GM19324 (cell line): ENCODE results near the gene SLC44A5.
"Not testable (repeated sequence)": the region's sequence is repeated elsewhere in the genome, so short reads cannot be mapped to it uniquely, and the experiment has no call there.

Experiments used
- ATAC-seq: cut with Tn5 transposase; IDR thresholded peaks from one replicate; pipeline ENCODE4 v1.9.1; 2021; ENCODE audit warnings: mild to moderate bottlenecking, moderate library complexity; ENCODE audit not compliant: unreplicated experiment, low FRiP score

The SLC44A5 gene

GRCh38 chr1:75611014-75611413 lies at the start of gene SLC44A5:
TSS of gene SLC44A5 (minus strand) at chr1:75611114. CDS start at chr1:75541447, 69,667 bp downstream.
- no peak for ATAC-seq

- no peak for ATAC-seq
These were observed 45.0 kb upstream of the SLC44A5 start for GRCh38 chr1:75655931-75656330.

- not testable (repeated sequence) for ATAC-seq
These were observed 36.3 kb upstream of the SLC44A5 start for GRCh38 chr1:75647183-75647582.

- not testable (repeated sequence) for ATAC-seq
These were observed 34.2 kb upstream of the SLC44A5 start for GRCh38 chr1:75645153-75645552.

GRCh38 chr1:75643460-75643859 lies 32.5 kb upstream of the SLC44A5 start:
- ATAC-seq: no peak

- ATAC-seq: no peak
These were observed 30.4 kb upstream of the SLC44A5 start for GRCh38 chr1:75641325-75641724.

- ATAC-seq: no peak
These were observed 29.2 kb upstream of the SLC44A5 start for GRCh38 chr1:75640137-75640536.

GRCh38 chr1:75632350-75632949 lies 21.5 kb upstream of the SLC44A5 start:
- no peak for ATAC-seq

- no peak for ATAC-seq
These were observed 20.1 kb upstream of the SLC44A5 start for GRCh38 chr1:75630998-75631397.

- ATAC-seq: no peak
These were observed 19.2 kb upstream of the SLC44A5 start for GRCh38 chr1:75630004-75630594.

- ATAC-seq: no peak
These were observed 14.9 kb upstream of the SLC44A5 start for GRCh38 chr1:75625795-75626194.

GRCh38 chr1:75618382-75618781 lies 7.5 kb upstream of the SLC44A5 start:
- ATAC-seq: no peak

GRCh38 chr1:75616436-75617433 lies 5.8 kb upstream of the SLC44A5 start:
- ATAC-seq: no peak

GRCh38 chr1:75615613-75616435 lies 4.9 kb upstream of the SLC44A5 start:
- no peak for ATAC-seq

- no peak for ATAC-seq
These were observed 3.5 kb upstream of the SLC44A5 start for GRCh38 chr1:75614399-75614756.

GRCh38 chr1:75613916-75614315 lies 3.0 kb upstream of the SLC44A5 start:
- ATAC-seq: no peak

GRCh38 chr1:75612976-75613375 lies 2.1 kb upstream of the SLC44A5 start:
- no peak for ATAC-seq

- ATAC-seq: no peak
These were observed 8.4 kb downstream of the SLC44A5 start for GRCh38 chr1:75602486-75602885.

- ATAC-seq: no peak
These were observed 10.1 kb downstream of the SLC44A5 start for GRCh38 chr1:75600781-75601180.

- no peak for ATAC-seq
These were observed 16.6 kb downstream of the SLC44A5 start for GRCh38 chr1:75594327-75594726.
